ENCODE results near the gene SLC25A34.

The SLC25A34 gene

DNA sequence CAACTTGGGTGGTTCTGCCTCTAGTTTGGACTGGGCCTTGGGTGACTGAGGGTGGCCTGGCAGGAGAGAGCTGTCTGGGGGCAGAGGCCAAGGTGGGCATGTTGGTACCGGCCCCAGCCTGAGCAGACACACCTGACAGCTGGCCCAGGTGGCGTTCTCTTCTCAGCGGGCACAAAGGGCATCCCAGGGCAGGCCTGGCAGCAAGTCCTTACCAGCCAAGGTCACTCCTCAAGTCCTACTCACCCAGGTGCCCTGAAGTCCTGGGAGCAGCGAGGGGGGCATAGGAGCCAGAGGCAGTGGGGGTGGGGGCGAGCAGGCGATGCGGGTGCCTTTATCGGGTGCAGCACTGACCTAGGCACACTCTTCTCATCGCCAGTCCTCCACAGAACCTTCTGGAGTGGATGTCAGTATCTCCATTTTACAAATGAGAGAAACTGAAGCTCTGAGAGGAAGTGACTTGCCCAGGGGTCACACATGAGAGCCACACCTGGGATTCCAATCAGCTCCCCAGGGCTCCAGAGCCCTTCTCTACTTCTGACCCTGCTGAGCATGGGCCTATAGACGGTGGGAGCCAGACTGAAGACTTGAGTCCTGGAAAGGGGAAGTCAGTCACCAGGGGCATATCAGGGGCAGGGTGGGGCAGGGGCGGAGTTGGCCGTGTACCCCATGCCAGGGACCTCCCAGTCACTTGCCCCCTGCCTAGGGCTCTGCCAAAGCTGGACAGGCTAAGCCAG is 587 bp upstream of the SLC25A34 start:
- Histone ChIP-seq H3K4me1 (ENCODE audit: control insufficient read depth, insufficient read depth, low read length) (peaks cover 17% of the 10 kb centered on the region), H3K27me3 (replicated peaks; ENCODE audit: control insufficient read depth, insufficient read depth, low read length) (no peaks in the 10 kb centered on the region), H3K36me3 (ENCODE audit: control insufficient read depth, insufficient read depth, low read length, severe bottlenecking) (peaks cover 47% of the 10 kb centered on the region), H3K9ac (ENCODE audit: low read length) (no peak overlapping the region), H3K9me3 (ENCODE audit: control insufficient read depth, low read length) (no peaks in the 10 kb centered on the region), H3K4me3 (ENCODE audit: low read length) (no peak overlapping the region)
- DNase-seq (ENCODE audit: low read depth) = no peak

DNA sequence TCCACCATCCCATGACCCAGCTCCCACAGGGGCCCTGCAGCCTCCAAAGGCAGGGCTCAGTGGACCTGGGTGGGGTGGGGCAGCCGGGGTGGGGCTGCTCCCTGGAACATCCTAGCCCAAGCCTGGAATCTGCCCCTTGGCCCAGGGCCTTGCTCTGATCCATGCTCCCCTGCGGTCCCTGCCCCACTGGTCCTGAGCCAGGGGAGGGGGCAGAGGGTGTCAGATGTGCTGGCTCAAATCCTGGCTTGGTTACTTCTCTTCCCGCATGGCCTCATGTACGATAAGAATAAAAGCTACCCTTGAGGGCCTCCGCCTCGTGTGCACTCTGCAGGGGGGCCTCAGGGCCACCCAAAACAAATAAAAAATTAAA is 819 bp downstream of the SLC25A34 start:
- Histone ChIP-seq H3K36me3 (ENCODE audit: control insufficient read depth, insufficient read depth, low read length, severe bottlenecking) (peaks cover 33% of the 10 kb centered on the region), H3K4me3 (ENCODE audit: low read length) (no peak overlapping the region), H3K4me1 (ENCODE audit: control insufficient read depth, insufficient read depth, low read length) (peaks cover 17% of the 10 kb centered on the region), H3K9me3 (ENCODE audit: control insufficient read depth, low read length) (no peaks in the 10 kb centered on the region), H3K27me3 (replicated peaks; ENCODE audit: control insufficient read depth, insufficient read depth, low read length) (no peaks in the 10 kb centered on the region), H3K9ac (ENCODE audit: low read length) (no peak overlapping the region)
- no peak for DNase-seq (ENCODE audit: low read depth)

DNA sequence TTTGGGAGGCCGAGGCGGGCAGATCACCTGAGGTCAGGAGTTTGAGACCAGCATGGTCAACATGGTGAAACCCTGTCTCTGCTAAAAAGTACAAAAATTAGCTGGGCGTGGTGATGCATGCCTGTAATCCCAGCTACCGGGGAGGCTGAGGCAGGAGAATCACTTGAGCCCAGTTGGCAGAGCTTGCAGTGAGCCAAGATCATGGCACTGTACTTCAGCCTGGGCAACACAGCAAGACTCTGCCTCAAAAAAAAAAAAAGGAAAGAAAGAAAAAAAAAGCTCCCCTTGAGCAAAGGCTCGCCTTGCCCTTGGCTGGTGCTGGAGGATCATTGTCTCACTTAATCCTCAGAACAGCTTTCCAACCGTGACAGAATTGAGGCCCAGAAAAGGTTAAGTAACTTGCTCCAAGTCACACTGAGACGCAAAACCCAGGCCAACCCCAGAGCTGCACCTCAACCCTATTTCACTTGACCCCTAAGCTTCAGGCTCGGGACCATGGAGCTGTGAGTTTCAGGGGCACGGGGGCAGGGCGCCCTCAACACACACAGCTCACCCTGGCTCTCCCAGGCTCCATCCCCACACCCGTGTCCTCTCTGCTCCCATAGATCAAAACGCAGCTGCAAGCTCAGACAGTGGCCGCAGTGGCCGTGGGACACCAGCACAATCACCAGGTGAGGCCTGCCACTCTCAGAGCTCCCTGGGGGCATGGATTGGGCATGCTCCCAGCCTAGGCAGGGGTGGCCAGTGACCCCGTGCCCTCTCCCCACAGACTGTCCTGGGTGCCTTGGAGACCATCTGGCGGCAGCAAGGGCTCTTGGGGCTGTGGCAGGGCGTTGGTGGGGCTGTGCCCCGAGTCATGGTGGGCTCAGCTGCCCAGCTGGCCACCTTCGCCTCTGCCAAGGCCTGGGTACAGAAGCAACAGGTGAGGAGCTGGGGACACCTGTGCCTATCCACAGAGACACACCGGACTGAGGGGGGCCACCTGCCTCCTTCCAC is 1.6 kb downstream of the SLC25A34 start:
- Histone ChIP-seq H3K4me3 (ENCODE audit: low read length) (no peak overlapping the region), H3K27me3 (replicated peaks; ENCODE audit: control insufficient read depth, insufficient read depth, low read length) (no peaks in the 10 kb centered on the region), H3K9ac (ENCODE audit: low read length) (no peak overlapping the region), H3K9me3 (ENCODE audit: control insufficient read depth, low read length) (no peaks in the 10 kb centered on the region), H3K36me3 (ENCODE audit: control insufficient read depth, insufficient read depth, low read length, severe bottlenecking) (peaks cover 25% of the 10 kb centered on the region), H3K4me1 (ENCODE audit: control insufficient read depth, insufficient read depth, low read length) (peaks cover 17% of the 10 kb centered on the region)
- DNase-seq (ENCODE audit: low read depth) = no peak

DNA sequence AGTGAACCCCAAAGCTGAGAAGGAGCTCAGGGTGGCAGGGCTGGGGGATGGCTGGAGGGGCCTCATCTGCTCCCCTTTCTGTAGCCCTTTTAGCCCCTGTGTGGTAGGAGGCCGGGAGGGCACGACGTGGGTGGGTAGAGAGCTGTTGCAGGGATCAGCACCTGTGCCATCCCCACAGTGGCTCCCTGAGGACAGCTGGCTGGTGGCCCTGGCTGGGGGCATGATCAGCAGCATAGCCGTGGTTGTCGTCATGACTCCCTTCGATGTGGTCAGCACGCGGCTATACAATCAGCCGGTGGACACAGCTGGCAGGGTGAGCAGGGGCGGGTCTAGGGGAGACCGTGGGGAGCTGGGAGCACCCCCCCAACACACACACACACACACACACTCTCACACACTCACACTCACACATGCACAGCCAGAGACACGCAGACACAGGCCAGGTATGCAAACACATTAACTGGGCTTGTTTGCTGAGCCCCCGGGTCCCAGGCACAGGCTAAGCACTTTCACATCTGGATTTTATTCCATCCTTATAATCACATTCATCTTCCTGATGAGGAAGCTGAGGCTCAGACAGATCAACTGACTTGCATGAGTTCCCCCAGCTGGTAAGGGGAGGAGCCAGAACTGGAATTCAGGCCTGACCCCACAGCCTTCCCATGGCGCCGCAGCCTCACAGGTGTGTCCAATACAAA is 2.5 kb downstream of the SLC25A34 start:
- Histone ChIP-seq H3K4me3 (ENCODE audit: low read length) (no peak overlapping the region), H3K9ac (ENCODE audit: low read length) (no peak overlapping the region), H3K36me3 (ENCODE audit: control insufficient read depth, insufficient read depth, low read length, severe bottlenecking) (peaks cover 16% of the 10 kb centered on the region), H3K9me3 (ENCODE audit: control insufficient read depth, low read length) (no peaks in the 10 kb centered on the region), H3K4me1 (ENCODE audit: control insufficient read depth, insufficient read depth, low read length) (peaks cover 17% of the 10 kb centered on the region), H3K27me3 (replicated peaks; ENCODE audit: control insufficient read depth, insufficient read depth, low read length) (no peaks in the 10 kb centered on the region)
- no peak for DNase-seq (ENCODE audit: low read depth)

DNA sequence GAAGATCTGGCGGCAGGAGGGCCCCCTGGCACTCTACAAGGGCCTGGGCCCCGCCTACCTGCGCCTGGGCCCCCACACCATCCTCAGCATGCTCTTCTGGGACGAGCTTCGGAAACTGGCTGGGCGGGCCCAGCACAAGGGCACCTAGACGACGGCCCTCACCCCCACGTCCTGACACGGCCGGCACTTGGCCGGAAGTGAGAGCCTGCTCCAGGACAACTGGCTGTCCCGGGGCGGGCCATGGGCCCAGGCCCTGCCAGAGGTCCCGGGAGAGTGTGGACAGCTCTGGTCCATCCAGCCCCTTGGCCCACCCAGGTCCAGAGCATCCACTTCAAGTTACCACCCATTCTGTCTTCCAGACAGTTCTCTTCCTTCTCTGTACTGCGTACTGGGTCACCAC is 3.2 kb downstream of the SLC25A34 start:
- Histone ChIP-seq H3K9ac (ENCODE audit: low read length) (no peak overlapping the region), H3K36me3 (ENCODE audit: control insufficient read depth, insufficient read depth, low read length, severe bottlenecking) (peaks cover 9% of the 10 kb centered on the region), H3K4me3 (ENCODE audit: low read length) (no peak overlapping the region), H3K4me1 (ENCODE audit: control insufficient read depth, insufficient read depth, low read length) (peaks cover 17% of the 10 kb centered on the region), H3K27me3 (replicated peaks; ENCODE audit: control insufficient read depth, insufficient read depth, low read length) (no peaks in the 10 kb centered on the region), H3K9me3 (ENCODE audit: control insufficient read depth, low read length) (no peaks in the 10 kb centered on the region)
- no peak for DNase-seq (ENCODE audit: low read depth)

DNA sequence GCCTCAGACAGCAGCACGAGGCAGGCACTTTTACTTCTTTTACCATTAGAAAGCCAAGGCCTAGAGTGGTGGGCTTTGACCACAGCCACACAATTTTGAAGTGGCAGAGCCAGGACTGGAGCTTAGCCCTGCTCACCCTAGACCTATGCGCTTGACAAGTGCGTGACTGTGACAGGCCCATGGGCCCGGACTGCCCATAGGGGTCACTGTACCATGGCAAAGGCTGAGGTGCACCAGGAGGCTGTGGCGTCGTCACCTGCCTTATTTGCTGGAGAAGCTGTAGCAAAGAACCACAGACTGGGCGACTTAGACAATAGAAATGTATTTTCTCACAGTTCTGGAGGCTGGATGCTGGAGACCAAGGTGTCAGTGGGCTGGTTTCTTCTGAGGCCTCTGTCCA is 3.7 kb downstream of the SLC25A34 start:
- Histone ChIP-seq H3K36me3 (ENCODE audit: control insufficient read depth, insufficient read depth, low read length, severe bottlenecking) (peaks cover 4% of the 10 kb centered on the region), H3K9ac (ENCODE audit: low read length) (no peak overlapping the region), H3K4me1 (ENCODE audit: control insufficient read depth, insufficient read depth, low read length) (peaks cover 14% of the 10 kb centered on the region)

DNA sequence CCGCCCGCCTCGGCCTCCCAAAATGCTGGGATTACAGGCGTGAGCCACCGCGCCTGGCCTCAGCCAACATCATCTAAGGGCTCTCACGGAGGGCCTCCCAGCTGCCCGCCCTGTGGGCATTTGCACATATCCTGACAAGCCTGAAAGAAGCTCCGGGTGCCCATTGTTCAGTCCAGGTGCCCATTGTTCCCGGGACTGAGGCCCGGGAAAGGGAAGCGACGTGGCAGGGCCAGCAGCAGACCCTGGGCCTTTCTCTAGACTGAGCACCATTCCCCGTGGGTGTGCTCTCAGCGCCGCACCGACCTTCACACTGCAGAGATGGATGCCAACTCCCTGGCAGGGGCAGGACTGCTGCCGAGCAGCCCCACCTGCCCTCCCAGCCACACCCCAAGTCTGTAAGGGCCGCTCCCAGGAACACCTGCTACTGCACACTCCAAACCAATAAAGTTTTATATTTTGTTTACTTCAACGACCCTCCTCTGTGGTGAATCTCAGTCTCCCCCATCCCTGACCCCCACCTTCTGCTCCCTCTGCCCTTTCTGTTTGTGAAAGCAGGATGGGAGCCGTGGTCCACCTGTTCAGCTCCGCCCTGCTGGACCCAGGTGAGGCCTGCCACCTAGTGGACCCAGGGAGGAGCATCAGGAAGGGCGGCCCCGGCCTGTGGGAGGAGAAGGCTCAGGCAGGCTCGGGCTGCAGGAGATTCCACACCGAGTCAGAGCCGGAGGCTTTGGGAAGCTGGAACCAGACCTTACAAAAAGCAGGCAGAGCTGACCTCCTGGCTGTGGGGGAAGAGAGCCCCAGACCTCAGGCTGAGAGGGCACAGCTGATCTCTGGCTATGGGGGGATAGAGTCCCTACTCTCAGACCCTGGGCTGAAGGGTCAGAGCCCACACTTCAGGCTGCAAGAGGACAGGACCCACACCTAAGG is 5.1 kb downstream of the SLC25A34 start:
- no peaks in the 10 kb centered on the region for H3K9me3 ChIP-seq (ENCODE audit: control insufficient read depth, low read length)
- H3K9ac ChIP-seq (ENCODE audit: low read length) = no peak overlapping the region
- peak; percentile 56 for DNase-seq (ENCODE audit: low read depth)
- H3K36me3 ChIP-seq (ENCODE audit: control insufficient read depth, insufficient read depth, low read length, severe bottlenecking) = no peaks in the 10 kb centered on the region
- no peak overlapping the region for H3K4me3 ChIP-seq (ENCODE audit: low read length)
- H3K4me1 ChIP-seq (ENCODE audit: control insufficient read depth, insufficient read depth, low read length) = peaks cover 7% of the 10 kb centered on the region
- no peaks in the 10 kb centered on the region for H3K27me3 ChIP-seq (replicated peaks; ENCODE audit: control insufficient read depth, insufficient read depth, low read length)

More for the DNA sequence above, 3.7 kb downstream of the SLC25A34 start:
- Histone ChIP-seq H3K9me3 (ENCODE audit: control insufficient read depth, low read length) (no peaks in the 10 kb centered on the region), H3K4me3 (ENCODE audit: low read length) (no peak overlapping the region), H3K27me3 (replicated peaks; ENCODE audit: control insufficient read depth, insufficient read depth, low read length) (no peaks in the 10 kb centered on the region)
- no peak for DNase-seq (ENCODE audit: low read depth)

DNA sequence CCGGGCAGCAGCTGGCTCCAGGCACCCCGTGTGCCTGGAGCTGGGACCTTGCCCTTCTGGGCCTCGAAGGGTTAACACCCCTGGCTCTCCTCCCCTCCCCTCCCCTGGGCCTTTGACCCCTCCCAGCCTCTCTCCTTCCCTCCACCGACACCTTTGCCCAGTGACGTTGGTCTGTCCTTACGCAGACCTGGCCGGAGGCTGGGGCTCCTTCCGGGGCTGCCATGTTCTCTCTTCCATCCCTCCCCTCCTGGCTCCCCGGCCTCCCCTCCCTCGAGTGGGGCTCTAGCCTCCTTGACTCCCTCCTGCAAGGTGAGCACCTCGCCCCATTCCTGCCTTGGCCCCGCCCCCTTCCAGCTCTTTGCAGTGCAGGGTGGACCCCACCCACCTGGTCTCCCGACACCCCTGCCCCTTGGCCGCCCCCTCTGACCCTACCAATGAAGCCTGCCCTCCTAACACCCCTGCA is 6.3 kb downstream of the SLC25A34 start, which contains the start of gene TMEM82:
Gene TMEM82 (plus strand): TSS at position 161 of the 463 bp plus-strand sequence. CDS start 61 bp downstream, at position 222.
- DNase-seq (ENCODE audit: low read depth) = no peak
- Histone ChIP-seq H3K9me3 (ENCODE audit: control insufficient read depth, low read length) (no peaks in the 10 kb centered on the region), H3K9ac (ENCODE audit: low read length) (no peak within 1 kb of the TSS), H3K27me3 (replicated peaks; ENCODE audit: control insufficient read depth, insufficient read depth, low read length) (no peaks in the 10 kb centered on the region), H3K4me1 (ENCODE audit: control insufficient read depth, insufficient read depth, low read length) (peaks cover 2% of the 10 kb centered on the region), H3K36me3 (ENCODE audit: control insufficient read depth, insufficient read depth, low read length, severe bottlenecking) (no peaks in the 10 kb centered on the region), H3K4me3 (ENCODE audit: low read length) (no peak within 1 kb of the TSS)

DNA sequence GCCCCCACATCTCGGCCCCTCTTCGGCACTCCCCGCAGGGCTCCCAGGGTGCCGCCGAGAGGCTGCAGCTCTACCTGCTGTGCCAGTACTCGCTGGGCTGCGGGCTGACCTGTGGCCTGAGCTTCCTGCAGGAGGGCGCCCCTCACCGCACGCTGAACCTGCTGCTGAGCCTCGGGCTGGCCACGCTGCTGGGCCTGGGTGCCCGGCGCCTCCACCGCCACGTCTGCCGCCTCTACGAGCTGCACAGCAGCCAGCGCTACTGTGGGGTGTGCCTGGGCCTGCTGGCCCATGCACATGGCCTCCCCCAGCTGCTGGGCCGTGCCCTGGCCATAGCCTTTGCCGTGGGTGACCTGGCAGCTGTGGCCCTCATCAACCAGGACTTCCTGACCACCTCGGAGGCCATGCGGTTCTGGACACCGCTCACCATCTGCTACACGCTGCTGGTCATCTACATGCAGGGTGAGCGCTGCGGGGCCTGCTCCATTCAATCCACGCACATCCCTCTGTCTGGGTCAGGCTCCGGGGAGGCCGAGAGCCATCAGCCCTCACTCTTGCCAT is 8.1 kb downstream of the SLC25A34 start:
- Histone ChIP-seq H3K9ac (ENCODE audit: low read length) (no peak overlapping the region), H3K4me3 (ENCODE audit: low read length) (no peak overlapping the region), H3K27me3 (replicated peaks; ENCODE audit: control insufficient read depth, insufficient read depth, low read length) (no peaks in the 10 kb centered on the region), H3K9me3 (ENCODE audit: control insufficient read depth, low read length) (no peaks in the 10 kb centered on the region), H3K4me1 (ENCODE audit: control insufficient read depth, insufficient read depth, low read length) (no peaks in the 10 kb centered on the region), H3K36me3 (ENCODE audit: control insufficient read depth, insufficient read depth, low read length, severe bottlenecking) (no peaks in the 10 kb centered on the region)
- no peak for DNase-seq (ENCODE audit: low read depth)

DNA sequence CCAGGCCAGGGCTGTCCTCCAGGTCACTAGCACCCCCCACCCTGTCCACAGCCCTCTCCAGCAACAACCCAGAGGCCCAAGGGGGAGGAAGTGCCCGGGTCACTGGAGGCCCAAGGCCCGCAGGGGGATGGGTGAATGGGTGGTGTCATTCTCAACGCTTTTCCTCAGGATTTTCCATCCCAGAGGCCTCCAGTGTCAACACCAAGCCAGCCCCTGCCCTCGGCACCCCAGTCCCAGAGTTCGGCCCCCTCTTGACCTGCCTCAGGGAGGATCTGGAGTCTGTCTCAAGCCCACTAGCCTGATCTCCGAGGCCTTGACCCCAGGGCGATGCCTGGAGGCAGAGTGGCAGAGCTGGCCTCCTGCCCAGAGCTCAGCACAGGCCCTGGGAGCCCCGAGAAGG is 11.3 kb downstream of the SLC25A34 start:
- H3K9me3 ChIP-seq (ENCODE audit: control insufficient read depth, low read length) = no peaks in the 10 kb centered on the region
- H3K9ac ChIP-seq (ENCODE audit: low read length) = no peak overlapping the region
- peaks cover 9% of the 10 kb centered on the region for H3K4me1 ChIP-seq (ENCODE audit: control insufficient read depth, insufficient read depth, low read length)
- H3K36me3 ChIP-seq (ENCODE audit: control insufficient read depth, insufficient read depth, low read length, severe bottlenecking) = no peaks in the 10 kb centered on the region
- H3K4me3 ChIP-seq (ENCODE audit: low read length) = no peak overlapping the region
- no peak for DNase-seq (ENCODE audit: low read depth)
- no peaks in the 10 kb centered on the region for H3K27me3 ChIP-seq (replicated peaks; ENCODE audit: control insufficient read depth, insufficient read depth, low read length)
